Measurements from ENCODE around the gene PLD3.
"Not testable (repeated sequence)": the region's sequence is repeated elsewhere in the genome, so short reads cannot be mapped to it uniquely, and the experiment has no call there.

PLD3 gene

GRCh38 chr19:40363069-40363468 is 14.6 kb downstream of the PLD3 start:
- no peak for DNase-seq (ENCODE audit: low read depth in 2 of 2)

GRCh38 chr19:40365010-40365409 is 16.5 kb downstream of the PLD3 start:
- DNase-seq (ENCODE audit: low read depth in 2 of 2) = no peak

- peak; percentile 52 to 54 for DNase-seq (ENCODE audit: low read depth in 2 of 2)
Measured at GRCh38 chr19:40365613-40366401, 17.3 kb downstream of the PLD3 start.

- no peak for DNase-seq (ENCODE audit: low read depth in 2 of 2)
Measured at GRCh38 chr19:40366697-40367561, 18.4 kb downstream of the PLD3 start.

- DNase-seq (ENCODE audit: low read depth in 2 of 2) = no peak
Measured at GRCh38 chr19:40367577-40368434, 19.3 kb downstream of the PLD3 start.

- DNase-seq (ENCODE audit: low read depth in 2 of 2) = no peak
Measured at GRCh38 chr19:40369797-40370196, 21.3 kb downstream of the PLD3 start.

GRCh38 chr19:40370253-40370652 is 21.8 kb downstream of the PLD3 start:
- not testable (repeated sequence) for DNase-seq (ENCODE audit: low read depth in 2 of 2)

- DNase-seq (ENCODE audit: low read depth in 2 of 2) = no peak
Measured at GRCh38 chr19:40370997-40371801, 22.7 kb downstream of the PLD3 start.

- DNase-seq (ENCODE audit: low read depth in 2 of 2) = no peak
Measured at GRCh38 chr19:40371802-40372122, 23.3 kb downstream of the PLD3 start.

- no peak for DNase-seq (ENCODE audit: low read depth in 2 of 2)
Measured at GRCh38 chr19:40374084-40374483, 25.6 kb downstream of the PLD3 start.

GRCh38 chr19:40376286-40376862 is 27.9 kb downstream of the PLD3 start:
- DNase-seq (ENCODE audit: low read depth in 2 of 2) = no peak

GRCh38 chr19:40377876-40378385 is 29.4 kb downstream of the PLD3 start:
- no peak for DNase-seq (ENCODE audit: low read depth in 2 of 2)

- DNase-seq (ENCODE audit: low read depth in 2 of 2) = no peak
Measured at GRCh38 chr19:40378509-40378908, 30.0 kb downstream of the PLD3 start.

- DNase-seq (ENCODE audit: low read depth in 2 of 2) = no peak
Measured at GRCh38 chr19:40379446-40380198, 31.1 kb downstream of the PLD3 start.

- no peak for DNase-seq (ENCODE audit: low read depth in 2 of 2)
Measured at GRCh38 chr19:40380199-40381037, 31.9 kb downstream of the PLD3 start.

GRCh38 chr19:40381321-40381720 is 32.8 kb downstream of the PLD3 start:
- no peak for DNase-seq (ENCODE audit: low read depth in 2 of 2)

GRCh38 chr19:40383668-40384248 is 35.3 kb downstream of the PLD3 start:
- DNase-seq (ENCODE audit: low read depth in 2 of 2) = no peak

GRCh38 chr19:40387155-40387554 is 38.7 kb downstream of the PLD3 start:
- DNase-seq (ENCODE audit: low read depth in 2 of 2) = no peak

GRCh38 chr19:40388481-40388880 is 40.0 kb downstream of the PLD3 start:
- DNase-seq (ENCODE audit: low read depth in 2 of 2) = no peak
